ENCODE measurements around the gene GSG1L.

DNA sequence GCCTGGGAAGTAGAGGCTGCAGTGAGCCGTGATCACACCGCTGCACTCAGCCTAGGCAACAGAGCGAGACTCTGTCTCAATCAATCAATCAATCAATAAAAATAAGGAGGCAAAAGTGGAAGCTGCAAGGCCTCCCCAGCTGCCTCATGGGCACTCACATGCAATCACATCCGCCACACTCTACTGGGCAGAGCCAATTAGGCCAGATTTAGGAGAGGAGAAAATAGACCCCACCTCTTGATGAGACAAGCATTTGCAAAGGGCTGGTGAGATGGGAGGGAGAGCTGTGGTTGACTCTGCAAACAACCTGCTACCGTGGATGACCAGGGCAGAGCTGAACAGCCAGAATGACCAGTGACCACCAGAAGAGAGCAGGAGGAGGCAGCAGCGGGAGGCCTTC is 14.7 kb upstream of the GSG1L start:
- no peak for TF ChIP-seq POLR2A (IDR thresholded peaks at IDR 0.05)
- TF ChIP-seq POLR2AphosphoS5 (IDR thresholded peaks at IDR 0.05): no peak
- TF ChIP-seq CTCF (IDR thresholded peaks at IDR 0.05): no peak
